Pancreas (tissue), 10 donors: Measurements from ENCODE around the gene USP24. TPM values are rescaled to one million over a fixed set of nuclear protein-coding genes. Genes with fewer than 3 reads are reported as not detected.

ENCODE experiments used
- ATAC-seq, 4 donors: fragments of 200-7000 bp; cut with Tn5 transposase; one replicate each; pipeline versions ENCODE4 v1.8.0 to v1.9.1; 2020; ENCODE audit warnings: mild to moderate bottlenecking in 4 of 4, moderate library complexity in 4 of 4
- DNase-seq, 6 donors: peaks; one replicate each; pipeline ENCODE4 v3.0.0-alpha.2; 2020
- FAIRE-seq: peaks from 2 replicates; lab custom pipeline; 2012; peaks lifted over from hg19 to GRCh38; lab: Jason Lieb, UNC
- H3K27ac ChIP-seq, 4 donors: fragments of 200-600 bp; sonication (generic); 1 replicate in 3 of 4; 2 replicates in 1 of 4; pipeline versions ENCODE4 v1.5.0 to v1.8.0; 2020
- H3K27me3 ChIP-seq, 4 donors: fragments of 200-600 bp; one replicate each; pipeline ENCODE4 v1.8.0; 2021
- H3K36me3 ChIP-seq, 3 donors: fragments of 200-600 bp; sonication (generic) in 1 of 3; one replicate each; pipeline versions ENCODE4 v1.5.0 to v1.8.0; 2020 to 2021
- H3K4me1 ChIP-seq, 3 donors: fragments of 200-600 bp; one replicate each; pipeline ENCODE4 v1.8.0; 2021
- H3K4me3 ChIP-seq, 4 donors: fragments of 200-600 bp; sonication (generic) in 2 of 4; one replicate each; pipeline versions ENCODE4 v1.5.0 to v1.8.0; 2020 to 2021
- H3K9me3 ChIP-seq, 4 donors: fragments of 200-600 bp; one replicate each; pipeline ENCODE4 v1.8.0; 2021
- CTCF ChIP-seq, 4 donors: fragments of 200-600 bp; sonication (generic) in 3 of 4; IDR thresholded peaks; one replicate each; pipeline versions ENCODE4 v1.5.0 to v1.8.0; 2021; ENCODE audit warnings: antibody characterized with exemption in 4 of 4
- WGBS, 2 donors: extraction: QIAGEN DNeasy Blood & Tissue Kit; methylation state at CpG; one replicate each; pipeline ENCODE4 v1.1.7; 2013; 5-methylcytosine and 5-hydroxymethylcytosine counted together
- intact Hi-C, 3 donors: fragments of 100-400 bp; cut with DNase I; formaldehyde crosslinking; loops; one replicate each; pipeline versions ENCODE4 v1.11.1 to v1.14.2; 2022
- polyA plus RNA-seq, 2 donors: library from polyadenylated mRNA; stranded (reverse); fragments of 200-250 nt; gene quantifications; one replicate each; pipeline ENCODE4 v1.2.3, GENCODE V29; 2013
- total RNA-seq, 6 donors: library from RNA; stranded (reverse); fragmentation: NEBNext Ultra II Directional in 4 of 6; extraction: Animal tissue kit (Norgen Biotek cat#: 25700) in 4 of 6; gene quantifications; one replicate each; pipeline versions ENCODE4 v1.2.1 to v1.2.4, GENCODE V29; 2021 to 2023
- donor health status: healthy with polysubstance abuse.
- donor health status: DM: no; HTN: no; CAD: no; lungs with moderate emphysema.
- donor health status: DM: no; HTN: no; CAD: no.
- donor health status: control.
- donor health status: control.
- donor health status: Bipolar disorder and iron deficiency.
- donor health status: DM: yes; HTN: yes; CAD: no.
- donor health status: DM: no; HTN: no; CAD: no.
- donor health status: DM: no; HTN: no; CAD: no.
- donor health status: DM: yes; HTN: yes; CAD: no.

The USP24 gene
- total and polyA plus RNA-seq, 8 donors: 7.5 to 26.8 (median 14.5) TPM

- ATAC-seq (no peak), FAIRE-seq (no peak), DNase-seq (no peak)
- Histone ChIP-seq H3K27me3 (no peaks in the 10 kb centered on the region), H3K4me3 (no peak overlapping the region), H3K36me3 (peaks cover 0 to 91% (median 38%) of the 10 kb centered on the region in 3 donors), H3K9me3 (no peaks in the 10 kb centered on the region), H3K27ac (no peak overlapping the region), H3K4me1 (no peaks in the 10 kb centered on the region)
- intact Hi-C loops: no loop called here
- TF ChIP-seq CTCF (IDR thresholded peaks at IDR 0.05): no peak
- 93 to 94% methylated on average over 5 of the region's 5 CpGs for WGBS, 2 donors
These were observed 120.1 kb downstream of the USP24 start for GRCh38 chr1:55095095-55095494.

GRCh38 chr1:55092475-55092874, 122.7 kb downstream of the USP24 start:
- WGBS, 2 donors: 87 to 93% methylated on average over 2 of the region's 2 CpGs
- Histone ChIP-seq H3K27ac (no peak overlapping the region), H3K36me3 (peaks cover under 1 to 95% (median 20%) of the 10 kb centered on the region in 3 donors), H3K9me3 (no peaks in the 10 kb centered on the region), H3K27me3 (no peaks in the 10 kb centered on the region), H3K4me1 (no peaks in the 10 kb centered on the region), H3K4me3 (no peak overlapping the region)
- DNase-seq: no peak
- FAIRE-seq: no peak
- no peak for TF ChIP-seq CTCF (IDR thresholded peaks at IDR 0.05)
- intact Hi-C loops: no loop called here
- ATAC-seq: no peak

DNA sequence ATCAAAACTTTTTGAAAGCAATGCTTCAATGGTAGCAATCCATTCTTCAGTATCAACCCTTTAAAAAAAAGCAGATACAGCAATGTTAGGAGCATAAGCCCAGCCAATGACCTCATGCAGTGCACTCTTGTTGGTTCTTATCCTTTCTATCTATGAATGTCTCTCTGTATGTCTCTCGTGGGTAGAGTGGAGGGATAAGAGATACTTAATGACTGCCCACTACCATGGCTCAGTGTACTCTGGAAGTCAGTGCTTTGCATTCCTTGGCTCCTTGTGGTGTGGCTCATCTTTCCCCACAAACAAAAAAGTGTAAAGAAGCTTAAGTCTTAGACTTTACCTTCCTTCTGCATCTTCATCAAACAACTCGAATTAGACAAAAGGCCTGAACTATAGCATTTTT, 125.5 kb downstream of the USP24 start:
- Histone ChIP-seq H3K4me1 (no peaks in the 10 kb centered on the region), H3K36me3 (peaks cover 5 to 91% (median 19%) of the 10 kb centered on the region in 3 donors), H3K9me3 (no peaks in the 10 kb centered on the region), H3K4me3 (no peak overlapping the region), H3K27ac (no peak overlapping the region), H3K27me3 (no peaks in the 10 kb centered on the region)
- ATAC-seq (no peak), DNase-seq (no peak), FAIRE-seq (no peak)
- intact Hi-C loops: no loop called here
- no peak for TF ChIP-seq CTCF (IDR thresholded peaks at IDR 0.05)
- WGBS, 2 donors: 84 to 91% methylated on average over 2 of the region's 2 CpGs

DNA sequence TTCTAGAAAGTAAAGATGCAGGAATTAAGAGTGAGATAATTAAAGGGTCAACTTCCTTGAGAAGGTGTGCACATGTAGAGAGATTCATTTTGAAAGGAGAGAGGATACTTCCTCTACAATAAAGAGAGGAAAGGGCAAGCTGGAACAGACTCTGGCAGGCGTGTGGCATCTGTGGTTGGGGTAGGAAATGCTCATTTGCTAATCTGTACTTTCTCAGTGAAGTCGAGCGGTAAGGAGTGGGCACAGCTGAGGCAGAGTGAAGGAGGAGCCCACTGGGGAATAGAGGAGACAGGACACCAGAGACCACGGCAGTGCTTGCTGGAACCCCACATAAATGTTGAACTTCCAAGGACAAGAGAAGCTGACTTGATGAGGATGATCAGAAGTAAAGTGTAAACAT, 126.8 kb downstream of the USP24 start:
- no peak for FAIRE-seq
- TF ChIP-seq CTCF (IDR thresholded peaks at IDR 0.05): no peak
- no peak for ATAC-seq
- H3K9me3 ChIP-seq: no peaks in the 10 kb centered on the region
- intact Hi-C loops: no loop called here
- WGBS, 2 donors: 91 to 95% methylated on average over 4 of the region's 4 CpGs
- no peak overlapping the region for H3K27ac ChIP-seq
- no peak overlapping the region for H3K4me3 ChIP-seq
- no peaks in the 10 kb centered on the region for H3K27me3 ChIP-seq
- H3K4me1 ChIP-seq: no peaks in the 10 kb centered on the region
- peaks cover 5 to 92% (median 19%) of the 10 kb centered on the region in 3 donors for H3K36me3 ChIP-seq
- no peak for DNase-seq

GRCh38 chr1:55087439-55087838, 127.7 kb downstream of the USP24 start:
- H3K27me3 ChIP-seq: no peaks in the 10 kb centered on the region
- ATAC-seq (no peak), DNase-seq (no peak), FAIRE-seq (no peak)
- no peak for TF ChIP-seq CTCF (IDR thresholded peaks at IDR 0.05)
- no peaks in the 10 kb centered on the region for H3K9me3 ChIP-seq
- H3K27ac ChIP-seq: no peak overlapping the region
- WGBS, 2 donors: 80 to 90% methylated on average over 3 of the region's 3 CpGs
- intact Hi-C loops: no loop called here
- H3K36me3 ChIP-seq: peaks cover 5 to 92% (median 13%) of the 10 kb centered on the region in 3 donors
- no peaks in the 10 kb centered on the region for H3K4me1 ChIP-seq
- no peak overlapping the region for H3K4me3 ChIP-seq
